HG03432 (cell line): ENCODE data around the gene NFKB1.
A peak's percentile ranks its signal among the peaks of the same experiment; 100 is the strongest.
"Not testable (repeated sequence)": the region's sequence is repeated elsewhere in the genome, so short reads cannot be mapped to it uniquely, and the experiment has no call there.

Source experiments
- ATAC-seq: cut with Tn5 transposase; IDR thresholded peaks from one replicate; pipeline ENCODE4 v1.9.1; 2021; ENCODE audit warnings: mild to moderate bottlenecking, moderate library complexity; ENCODE audit not compliant: unreplicated experiment

Gene NFKB1

DNA sequence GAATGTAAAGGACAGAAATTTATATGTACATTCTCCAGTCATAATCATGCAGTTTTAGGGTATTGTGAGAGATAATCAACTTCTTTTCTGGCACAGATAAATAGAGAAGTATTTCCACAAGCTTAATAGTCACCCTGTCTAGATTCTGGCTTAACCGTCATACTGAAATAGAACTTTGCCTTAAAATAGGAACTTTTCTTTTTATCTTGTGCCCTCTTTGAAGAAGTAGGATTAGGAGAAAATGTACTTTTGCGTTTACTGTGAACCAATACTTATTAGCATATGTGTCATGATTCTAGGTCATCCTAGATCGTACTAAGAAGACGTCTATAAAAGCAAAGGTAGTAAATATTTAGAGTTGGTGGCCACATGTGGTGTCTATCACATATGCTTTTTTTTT is 95.4 kb downstream of the NFKB1 start:
- ATAC-seq, result no peak

DNA sequence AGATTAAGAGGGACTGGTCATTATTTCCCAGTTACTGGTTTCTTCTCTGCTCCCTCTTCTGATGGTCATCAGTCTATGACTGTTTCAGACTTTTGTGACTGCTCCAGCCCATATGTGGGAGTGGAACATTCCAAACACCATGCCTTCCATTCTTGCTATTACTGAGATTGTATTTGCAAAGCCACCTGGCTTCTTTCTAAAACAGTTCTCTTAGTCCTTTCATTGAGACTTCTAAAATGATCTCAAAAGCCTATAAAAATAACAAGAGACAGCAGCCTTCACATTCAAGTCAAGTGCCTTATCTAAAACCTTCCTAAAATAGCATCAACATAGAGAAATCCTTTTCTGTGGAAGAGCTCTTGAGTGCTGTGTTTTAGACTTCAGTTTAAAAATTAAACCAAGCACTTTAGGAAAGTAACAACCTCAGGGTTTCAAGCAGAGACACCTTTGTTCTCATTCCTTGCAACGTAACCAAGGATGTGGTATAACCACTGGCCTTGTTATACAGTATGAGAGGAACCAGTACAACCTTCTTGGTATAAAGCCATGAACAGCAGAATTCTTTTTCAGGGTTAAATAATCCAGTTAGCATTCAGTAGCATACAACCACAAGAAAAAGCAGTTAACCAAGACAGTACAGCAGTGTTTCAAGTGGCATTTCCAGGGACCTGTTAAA is 97.1 kb downstream of the NFKB1 start:
- peak; percentile 72 for ATAC-seq

- peak; percentile 53 for ATAC-seq
Observed at GRCh38 chr4:102598762-102599374, 97.7 kb downstream of the NFKB1 start.

DNA sequence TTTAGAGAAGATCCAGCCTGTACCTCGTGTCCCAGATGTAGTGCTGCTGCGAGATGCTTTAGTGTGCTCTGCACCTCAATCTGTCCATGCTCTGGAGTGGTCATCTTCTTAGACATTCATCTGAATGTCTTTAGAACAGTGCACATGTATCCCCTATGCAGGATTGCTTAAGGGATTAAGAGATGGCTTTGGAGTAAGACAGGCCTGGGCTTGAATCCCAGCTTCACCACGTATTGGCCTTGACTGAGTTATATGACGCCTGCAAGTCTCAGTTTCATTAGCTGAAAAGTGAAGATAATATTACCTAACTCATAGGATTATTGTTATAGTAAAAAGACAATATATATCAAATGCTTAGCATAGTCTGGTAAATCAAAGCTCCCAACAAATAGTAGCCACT is 98.3 kb downstream of the NFKB1 start:
- no peak for ATAC-seq

- no peak for ATAC-seq
Observed at GRCh38 chr4:102599886-102600285, 98.7 kb downstream of the NFKB1 start.

DNA sequence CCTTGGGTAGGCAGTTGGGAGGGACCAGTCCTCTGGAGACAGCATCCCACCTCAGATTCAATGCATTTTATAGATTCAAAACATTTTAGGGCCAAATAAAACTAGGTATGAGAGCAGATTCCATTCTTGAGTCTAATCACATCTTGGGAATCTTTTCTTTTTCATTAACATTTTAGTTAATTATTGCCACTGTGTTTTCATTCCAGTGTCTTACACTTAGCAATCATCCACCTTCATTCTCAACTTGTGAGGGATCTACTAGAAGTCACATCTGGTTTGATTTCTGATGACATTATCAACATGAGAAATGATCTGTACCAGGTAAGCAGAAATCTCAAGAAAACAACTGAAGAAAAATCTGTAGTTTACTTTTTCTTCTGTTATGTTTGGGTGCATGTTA is 99.5 kb downstream of the NFKB1 start:
- no peak for ATAC-seq

GRCh38 chr4:102601586-102602227 is 100.5 kb downstream of the NFKB1 start:
- ATAC-seq, result no peak

DNA sequence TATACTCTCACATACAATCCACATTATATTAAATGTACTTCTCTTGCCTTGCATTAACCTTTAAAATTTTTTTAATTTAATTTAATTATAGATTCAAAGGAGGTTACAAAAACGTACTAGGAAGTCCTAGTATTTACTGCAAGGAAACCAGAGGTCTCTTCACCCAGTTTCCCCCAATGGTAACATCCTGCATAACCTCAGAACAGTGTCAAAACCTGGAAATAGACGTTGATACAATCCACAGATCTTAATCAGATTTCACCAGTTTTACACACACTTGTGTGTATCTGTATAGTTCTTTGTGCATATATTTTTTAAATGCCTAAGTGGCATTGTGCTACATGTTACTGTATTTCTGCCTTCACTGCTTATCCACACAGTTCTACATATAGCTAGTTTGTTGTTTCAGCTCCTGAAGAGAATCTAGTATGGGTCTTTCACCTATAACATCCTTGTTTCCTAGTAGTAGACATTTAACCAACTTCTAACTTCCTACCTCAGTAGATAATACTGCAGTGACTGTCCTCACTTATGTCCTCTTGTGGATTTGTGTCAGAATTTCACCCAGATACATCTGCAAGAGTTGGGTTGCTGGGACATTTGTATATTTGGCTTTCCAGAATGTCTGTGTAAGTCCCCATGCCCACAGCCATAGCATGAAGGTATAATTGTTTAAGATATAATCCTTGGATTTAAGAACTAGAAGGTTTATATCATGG is 103.2 kb downstream of the NFKB1 start:
- no peak for ATAC-seq

DNA sequence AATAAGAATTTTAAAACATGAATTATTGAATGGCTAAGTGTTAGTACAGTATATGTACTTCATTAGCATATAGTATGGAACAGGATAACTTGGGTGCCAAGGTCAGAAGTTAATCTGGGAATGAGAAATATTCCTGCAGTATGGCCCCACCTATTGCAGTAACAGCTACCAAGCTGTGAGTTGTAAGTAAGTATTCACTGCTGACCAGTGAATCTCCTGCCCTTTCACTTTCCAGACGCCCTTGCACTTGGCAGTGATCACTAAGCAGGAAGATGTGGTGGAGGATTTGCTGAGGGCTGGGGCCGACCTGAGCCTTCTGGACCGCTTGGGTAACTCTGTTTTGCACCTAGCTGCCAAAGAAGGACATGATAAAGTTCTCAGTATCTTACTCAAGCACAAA is 105.1 kb downstream of the NFKB1 start:
- ATAC-seq, result no peak

DNA sequence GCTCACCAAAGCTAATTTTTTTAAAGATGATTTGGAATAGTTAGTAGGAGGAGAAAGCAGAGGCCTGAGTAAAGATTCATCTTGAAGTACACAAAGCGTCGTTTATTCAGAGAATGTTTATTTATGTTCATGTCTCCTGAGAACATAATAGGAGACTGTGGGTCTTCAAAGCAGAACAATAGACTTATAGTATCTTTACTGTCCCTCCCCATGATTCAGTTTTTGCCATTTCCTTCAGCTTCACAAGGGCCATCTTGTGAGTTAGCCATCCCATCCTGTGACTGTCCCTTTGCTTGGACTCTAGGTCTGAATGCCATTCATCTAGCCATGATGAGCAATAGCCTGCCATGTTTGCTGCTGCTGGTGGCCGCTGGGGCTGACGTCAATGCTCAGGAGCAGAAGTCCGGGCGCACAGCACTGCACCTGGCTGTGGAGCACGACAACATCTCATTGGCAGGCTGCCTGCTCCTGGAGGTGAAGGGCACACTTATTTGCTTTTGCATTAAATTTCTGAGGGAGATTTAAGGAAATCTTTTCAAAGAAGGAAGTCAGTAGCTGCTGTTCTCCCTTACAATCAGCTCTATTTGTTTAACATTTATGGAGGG is 105.8 kb downstream of the NFKB1 start:
- ATAC-seq, result no peak

- no peak for ATAC-seq
Observed at GRCh38 chr4:102608190-102608589, 107.0 kb downstream of the NFKB1 start.

GRCh38 chr4:102610007-102610406 is 108.8 kb downstream of the NFKB1 start:
- no peak for ATAC-seq

GRCh38 chr4:102610476-102610875 is 109.3 kb downstream of the NFKB1 start:
- ATAC-seq, result no peak

DNA sequence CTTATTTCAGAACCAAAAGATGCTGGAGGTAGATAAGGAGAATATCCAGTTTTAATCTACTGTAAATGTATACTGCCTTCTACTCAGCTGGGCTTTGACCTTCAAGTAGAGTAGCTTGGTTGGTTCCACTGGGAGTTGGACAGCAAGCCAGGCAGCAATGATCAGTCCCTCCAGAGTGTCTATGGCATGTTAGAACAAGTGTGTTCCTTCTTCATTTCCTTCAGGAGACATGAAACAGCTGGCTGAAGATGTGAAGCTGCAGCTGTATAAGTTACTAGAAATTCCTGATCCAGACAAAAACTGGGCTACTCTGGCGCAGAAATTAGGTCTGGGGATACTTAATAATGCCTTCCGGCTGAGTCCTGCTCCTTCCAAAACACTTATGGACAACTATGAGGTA is 111.1 kb downstream of the NFKB1 start:
- ATAC-seq, result no peak

- ATAC-seq, result peak; percentile 52
Observed at GRCh38 chr4:102612824-102613366, 111.7 kb downstream of the NFKB1 start.

- no peak for ATAC-seq
Observed at GRCh38 chr4:102614801-102615200, 113.6 kb downstream of the NFKB1 start.

DNA sequence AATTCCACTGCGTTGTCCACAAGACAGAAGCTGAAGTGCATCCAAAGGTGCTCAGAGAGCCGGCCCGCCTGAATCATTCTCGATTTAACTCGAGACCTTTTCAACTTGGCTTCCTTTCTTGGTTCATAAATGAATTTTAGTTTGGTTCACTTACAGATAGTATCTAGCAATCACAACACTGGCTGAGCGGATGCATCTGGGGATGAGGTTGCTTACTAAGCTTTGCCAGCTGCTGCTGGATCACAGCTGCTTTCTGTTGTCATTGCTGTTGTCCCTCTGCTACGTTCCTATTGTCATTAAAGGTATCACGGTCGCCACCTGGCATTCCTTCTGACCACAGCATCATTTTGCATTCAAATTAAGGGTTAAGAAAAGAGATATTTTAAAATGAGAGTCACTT is 115.5 kb downstream of the NFKB1 start:
- ATAC-seq, result no peak

- ATAC-seq, result not testable (repeated sequence)
Observed at GRCh38 chr4:102619021-102619420, 117.9 kb downstream of the NFKB1 start.

GRCh38 chr4:102619776-102620631 is 118.8 kb downstream of the NFKB1 start:
- peak; percentile 20 for ATAC-seq
